GM19193 (cell line): ENCODE results near the gene ERFE.

Source experiments
- POLR2A ChIP-seq: IDR thresholded peaks from 4 replicates; pipeline ENCODE4 v1.6.1; 2011; ENCODE audit not compliant: insufficient read depth, insufficient read length; ENCODE audit errors: extremely low read depth

ERFE gene

GRCh38 chr2:238154570-238154969 is 4.2 kb upstream of the ERFE start:
- TF ChIP-seq POLR2A, result no peak

DNA sequence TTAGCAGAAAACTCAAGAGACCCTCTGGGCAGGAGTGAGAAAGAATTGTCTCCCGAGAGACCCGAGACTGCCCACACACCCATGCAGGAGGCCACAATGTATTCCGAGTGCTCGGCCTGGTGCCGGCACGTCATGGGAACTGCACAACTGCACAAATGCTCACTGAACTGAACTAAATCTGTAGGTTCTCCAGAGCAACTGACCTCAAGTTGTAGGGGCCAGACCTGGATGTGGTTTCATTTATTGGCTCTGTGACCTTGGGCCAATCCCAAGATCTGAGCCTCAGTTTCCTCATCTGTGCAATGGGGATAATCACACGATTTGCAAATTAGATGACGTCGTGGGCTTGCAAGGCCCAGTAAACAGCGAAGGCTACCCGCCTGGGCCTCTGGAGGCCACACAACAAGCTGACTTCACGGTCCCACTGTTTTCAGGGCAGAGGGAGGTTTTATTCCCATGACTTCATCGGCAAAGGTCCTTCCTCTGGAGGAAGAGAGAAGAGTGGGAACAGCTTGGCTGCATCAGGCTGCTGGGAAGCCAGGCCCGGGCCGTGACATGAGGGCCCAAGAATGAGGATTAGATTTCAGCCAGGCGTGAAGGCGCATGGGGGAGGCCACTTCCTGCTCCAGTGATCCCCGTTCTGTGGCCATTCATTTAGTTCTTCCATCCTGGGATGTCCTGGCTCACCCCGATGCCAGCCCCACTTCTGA is 3.6 kb upstream of the ERFE start:
- no peak for TF ChIP-seq POLR2A

DNA sequence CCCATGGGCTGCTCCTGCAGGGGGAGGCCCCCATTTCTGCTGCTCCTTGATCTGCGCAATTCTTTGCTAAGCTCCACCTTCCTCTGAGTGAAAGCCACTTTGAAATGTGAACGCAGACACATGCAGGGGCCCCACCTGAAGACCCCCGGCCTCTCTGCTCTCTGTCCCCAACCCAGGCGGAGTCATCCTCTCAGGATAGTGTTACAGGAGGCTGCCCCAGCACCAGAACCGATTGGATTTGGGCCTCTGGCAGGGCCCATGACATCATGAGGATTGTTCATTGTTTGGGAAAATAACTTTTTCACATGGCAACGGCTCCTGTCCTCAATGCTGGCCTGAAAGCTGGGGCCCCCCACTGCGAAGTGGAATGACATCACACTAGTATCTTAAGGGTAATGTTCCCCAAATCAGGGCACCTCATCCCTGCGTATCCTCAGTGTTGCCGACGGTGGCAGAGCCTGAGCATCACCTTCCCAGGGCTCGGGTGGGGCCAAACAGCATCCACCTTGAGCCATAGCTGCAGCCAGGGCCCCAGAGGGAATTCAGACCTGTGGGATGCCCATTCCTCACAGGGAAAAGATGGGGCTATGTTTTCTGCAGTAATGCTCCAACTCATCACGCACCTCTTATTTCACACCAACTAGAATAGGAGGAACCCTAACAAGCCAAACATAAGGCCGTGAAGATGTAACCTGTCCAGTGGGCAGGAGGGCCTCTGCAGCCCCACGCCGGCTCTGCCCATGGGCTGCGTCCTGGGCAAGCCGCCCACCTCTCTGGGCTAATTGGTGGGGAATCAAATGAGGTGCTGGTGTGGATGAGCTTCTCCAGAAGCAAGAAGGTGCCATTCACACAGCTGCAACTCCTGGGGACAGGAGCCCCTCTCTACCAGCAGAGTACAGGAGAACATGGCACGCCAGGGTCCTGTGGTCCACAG is 2.7 kb upstream of the ERFE start:
- no peak for TF ChIP-seq POLR2A

DNA sequence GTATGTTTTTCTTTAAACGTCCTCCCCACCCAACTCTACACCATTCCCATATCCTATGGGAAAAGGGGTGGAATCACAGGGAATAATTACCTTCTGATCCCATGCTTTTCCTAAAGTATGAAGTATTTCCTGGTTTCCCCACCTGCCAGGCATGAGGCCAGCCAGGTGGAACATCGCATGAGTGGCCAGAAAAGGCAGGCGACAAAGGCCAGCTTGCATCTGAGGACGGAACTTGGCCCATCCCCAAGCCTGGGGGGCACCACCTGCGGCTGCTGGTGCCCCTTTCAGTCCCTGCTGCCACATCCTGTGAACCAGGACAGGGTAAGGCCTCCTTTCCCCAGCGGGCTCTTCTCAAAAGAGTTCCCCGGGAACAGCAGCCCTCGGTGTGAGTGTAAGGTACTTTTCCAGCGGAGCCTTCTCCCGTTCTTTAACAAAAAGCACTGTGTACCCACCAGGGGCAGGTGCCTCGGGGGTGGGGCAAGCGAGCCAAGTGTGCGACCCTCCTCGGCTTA is 1.2 kb upstream of the ERFE start:
- no peak for TF ChIP-seq POLR2A

- TF ChIP-seq POLR2A, result no peak
These were observed 707 bp upstream of the ERFE start for GRCh38 chr2:238158018-238158508.

GRCh38 chr2:238159071-238159539 is 335 bp downstream of the ERFE start:
- TF ChIP-seq POLR2A, result no peak

GRCh38 chr2:238159661-238160205 is 963 bp downstream of the ERFE start:
- no peak for TF ChIP-seq POLR2A

- no peak for TF ChIP-seq POLR2A
These were observed 1.7 kb downstream of the ERFE start for GRCh38 chr2:238160206-238161129.

DNA sequence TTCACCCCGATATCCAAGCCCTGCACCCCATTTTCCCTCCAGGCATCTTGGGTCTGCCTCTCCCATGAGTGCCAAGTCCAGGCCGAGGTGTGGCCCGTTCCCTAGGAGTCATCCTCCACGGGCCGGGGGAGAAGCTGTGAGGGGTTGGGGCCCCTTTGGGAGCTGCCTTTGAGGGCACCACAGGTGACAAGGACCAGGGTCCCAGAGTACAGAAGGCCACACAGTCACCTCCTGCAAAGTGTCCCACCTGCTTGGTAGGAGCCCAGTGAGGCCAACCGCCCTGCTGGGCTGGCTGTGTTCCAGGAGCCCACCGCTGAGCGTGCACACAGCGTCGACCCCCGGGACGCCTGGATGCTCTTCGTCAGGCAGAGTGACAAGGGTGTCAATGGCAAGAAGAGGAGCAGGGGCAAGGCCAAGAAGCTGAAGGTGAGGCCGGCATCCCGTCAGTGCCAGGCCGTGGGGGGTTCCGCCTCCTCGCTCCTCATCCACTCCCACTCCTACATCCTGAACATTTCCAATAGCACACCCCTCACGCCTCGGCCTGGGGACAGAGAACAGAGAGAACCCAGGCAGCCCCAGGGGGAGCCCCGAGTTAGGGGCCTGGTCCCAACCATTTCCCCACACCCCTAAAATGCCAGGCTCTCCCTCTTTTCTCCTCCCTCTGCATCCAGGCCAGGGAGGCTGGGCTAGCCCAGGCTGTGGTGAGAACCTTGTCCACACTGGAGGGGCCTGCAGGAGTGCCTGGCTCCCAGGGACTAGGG is 2.7 kb downstream of the ERFE start:
- TF ChIP-seq POLR2A, result no peak

DNA sequence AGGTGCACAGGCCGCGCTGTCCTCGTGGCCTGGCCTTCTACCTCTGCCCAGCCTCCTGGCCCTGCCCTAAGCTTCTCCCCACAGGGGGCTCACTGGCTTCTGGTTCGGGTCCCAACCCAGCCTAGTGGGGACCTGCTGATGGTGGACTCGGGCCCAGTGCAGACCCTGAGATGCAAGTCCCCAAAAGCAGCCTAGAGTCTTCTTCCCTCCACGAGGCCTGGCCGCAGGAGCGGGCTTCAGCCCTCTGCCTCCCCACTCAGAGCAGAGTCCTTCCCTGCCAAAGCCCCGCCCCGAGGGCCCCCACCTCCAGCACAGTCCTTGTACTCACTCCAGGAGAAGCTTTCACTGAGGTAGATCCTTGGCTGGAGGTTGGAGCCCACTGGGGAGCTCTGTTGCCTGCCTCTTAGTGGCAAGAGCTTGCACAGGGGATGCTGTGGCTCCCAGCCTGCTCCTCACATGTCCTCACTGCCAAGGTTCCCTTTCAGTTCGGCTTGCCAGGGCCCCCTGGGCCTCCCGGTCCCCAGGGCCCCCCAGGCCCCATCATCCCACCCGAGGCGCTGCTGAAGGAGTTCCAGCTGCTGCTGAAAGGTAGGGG is 3.6 kb downstream of the ERFE start:
- no peak for TF ChIP-seq POLR2A

GRCh38 chr2:238162846-238163441 is 4.2 kb downstream of the ERFE start:
- TF ChIP-seq POLR2A, result no peak

DNA sequence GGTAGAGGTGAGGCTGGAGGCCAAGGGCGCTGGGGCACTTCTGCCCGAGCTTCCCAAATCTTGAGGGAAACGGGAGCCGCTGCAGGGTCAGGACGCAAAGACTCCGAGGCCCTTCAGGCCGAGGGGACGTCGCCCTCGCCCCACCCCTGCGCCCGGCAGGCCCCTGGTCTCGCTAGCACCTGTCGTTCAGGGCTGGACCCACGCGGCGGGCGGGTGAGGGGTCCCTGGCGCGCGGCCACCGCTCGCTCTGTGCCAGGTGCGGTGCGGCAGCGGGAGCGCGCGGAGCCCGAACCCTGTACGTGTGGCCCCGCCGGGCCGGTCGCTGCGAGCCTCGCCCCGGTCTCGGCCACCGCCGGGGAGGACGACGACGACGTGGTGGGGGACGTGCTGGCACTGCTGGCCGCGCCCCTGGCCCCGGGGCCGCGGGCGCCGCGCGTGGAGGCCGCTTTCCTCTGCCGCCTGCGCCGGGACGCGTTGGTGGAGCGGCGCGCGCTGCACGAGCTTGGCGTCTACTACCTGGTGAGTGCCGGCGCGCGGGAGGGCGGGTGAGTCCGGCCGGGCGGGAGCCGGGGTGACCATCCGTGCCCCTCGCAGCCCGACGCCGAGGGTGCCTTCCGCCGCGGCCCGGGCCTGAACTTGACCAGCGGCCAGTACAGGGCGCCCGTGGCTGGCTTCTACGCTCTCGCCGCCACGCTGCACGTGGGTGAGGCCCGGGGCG is 4.9 kb downstream of the ERFE start:
- TF ChIP-seq POLR2A, result no peak
